Spleen (tissue), 7 donors: ENCODE results near the gene OR51B4.

Source experiments
- CTCF ChIP-seq, 11 experiments: fragments of 200-600 bp in 7 of 11; fragments of 450-650 bp in 4 of 11; sonication (generic) in 4 of 11; IDR thresholded peaks in 8 of 11; conservative IDR thresholded peaks in 3 of 11; 1 replicate in 7 of 11; 2 replicates in 4 of 11; pipeline versions ENCODE4 v1.4.0 to v1.8.0; 2016 to 2021; ENCODE audit warnings: antibody characterized with exemption in 11 of 11, inconsistent platforms in 4 of 11, mild to moderate bottlenecking in 1 of 11
- POLR2A ChIP-seq, 3 donors: fragments of 450-650 bp; IDR thresholded peaks; one replicate each; pipeline ENCODE4 v1.5.1; 2017; ENCODE audit warnings: antibody characterized with exemption in 3 of 3, mild to moderate bottlenecking in 1 of 3
- POLR2AphosphoS5 ChIP-seq, 3 donors: sonication (generic); formaldehyde crosslinking; IDR thresholded peaks; one replicate each; pipeline ENCODE4 v1.5.1; 2017; ENCODE audit warnings: antibody characterized with exemption in 3 of 3
- donor health status: DM: no; HTN: no; CAD: no; lungs with moderate emphysema.
- donor health status: DM: no; HTN: no; CAD: no.
- donor health status: DM: no; HTN: no; CAD: no.

GRCh38 chr11:5290106-5290505, 11.6 kb downstream of the OR51B4 start:
- TF ChIP-seq POLR2A (IDR thresholded peaks at IDR 0.05) (no peak), CTCF (IDR thresholded peaks at IDR 0.05 in 8 of 11, conservative IDR thresholded peaks at IDR 0.05 in 3 of 11) (no peak), POLR2AphosphoS5 (IDR thresholded peaks at IDR 0.05) (no peak)
